WTC11 (cell line): ENCODE measurements around the gene HLTF. TPM values are rescaled to one million over a fixed set of nuclear protein-coding genes. Genes with fewer than 3 reads are reported as not detected.

Experiments
- ATF1 ChIP-seq: sonication (generic); formaldehyde crosslinking; IDR thresholded peaks from 2 replicates; pipeline ENCODE4 v1.8.1; 2023; ENCODE audit warnings: mild to moderate bottlenecking, moderate library complexity, missing genetic modification reagents
- CREM ChIP-seq: sonication (generic); formaldehyde crosslinking; IDR thresholded peaks from 2 replicates; pipeline ENCODE4 v1.8.1; 2022; ENCODE audit warnings: mild to moderate bottlenecking, missing genetic modification reagents, moderate library complexity
- E2F5 ChIP-seq: sonication (generic); formaldehyde crosslinking; IDR thresholded peaks from 2 replicates; pipeline ENCODE4 v1.8.1; 2022; ENCODE audit warnings: mild to moderate bottlenecking, moderate library complexity, missing genetic modification reagents
- ETV6 ChIP-seq: sonication (generic); formaldehyde crosslinking; IDR thresholded peaks from 2 replicates; pipeline ENCODE4 v1.8.1; 2022; ENCODE audit warnings: mild to moderate bottlenecking, missing genetic modification reagents
- GABPB1 ChIP-seq: sonication (generic); formaldehyde crosslinking; IDR thresholded peaks from 2 replicates; pipeline ENCODE4 v1.8.1; 2023; ENCODE audit warnings: mild to moderate bottlenecking, missing genetic modification reagents
- GRHL2 ChIP-seq: fragments of 250-450 bp; sonication (Bioruptor Pico); IDR thresholded peaks from 2 replicates; pipeline ENCODE4 v1.8.0; 2022; ENCODE audit warnings: mild to moderate bottlenecking, moderate library complexity; ENCODE audit not compliant: insufficient replicate concordance, severe bottlenecking
- IRF2 ChIP-seq: sonication (generic); formaldehyde crosslinking; IDR thresholded peaks from 2 replicates; pipeline ENCODE4 v1.8.0; 2022; ENCODE audit warnings: low read depth, missing genetic modification reagents, borderline replicate concordance
- MXD4 ChIP-seq: fragments of 250-450 bp; sonication (Bioruptor Pico); IDR thresholded peaks from 2 replicates; pipeline ENCODE4 v1.8.0; 2021; ENCODE audit warnings: mild to moderate bottlenecking, moderate library complexity, borderline replicate concordance
- NFATC4 ChIP-seq: fragments of 250-450 bp; sonication (Bioruptor Pico); IDR thresholded peaks from 2 replicates; pipeline ENCODE4 v1.9.0; 2021; ENCODE audit warnings: mild to moderate bottlenecking
- RELA ChIP-seq: sonication (generic); formaldehyde crosslinking; IDR thresholded peaks from 2 replicates; pipeline ENCODE4 v1.8.1; 2022; ENCODE audit warnings: missing genetic modification reagents, mild to moderate bottlenecking, borderline replicate concordance
- RORB ChIP-seq: fragments of 250-450 bp; sonication (Bioruptor Pico); IDR thresholded peaks from 2 replicates; pipeline ENCODE4 v1.9.0; 2021; ENCODE audit warnings: mild to moderate bottlenecking
- SMAD3 ChIP-seq: sonication (generic); formaldehyde crosslinking; IDR thresholded peaks from 2 replicates; pipeline ENCODE4 v1.8.0; 2022; ENCODE audit warnings: missing genetic modification reagents, mild to moderate bottlenecking, borderline replicate concordance
- SMAD4 ChIP-seq: sonication (generic); formaldehyde crosslinking; IDR thresholded peaks from 2 replicates; pipeline ENCODE4 v1.8.0; 2022; ENCODE audit warnings: mild to moderate bottlenecking, missing genetic modification reagents
- TCF7 ChIP-seq: sonication (generic); formaldehyde crosslinking; IDR thresholded peaks from 2 replicates; pipeline ENCODE4 v1.8.0; 2022; ENCODE audit warnings: mild to moderate bottlenecking, low read depth, missing genetic modification reagents, moderate library complexity
- ZBTB21 ChIP-seq: sonication (generic); formaldehyde crosslinking; IDR thresholded peaks from 2 replicates; pipeline ENCODE4 v1.8.1; 2023; ENCODE audit warnings: mild to moderate bottlenecking, missing genetic modification reagents, borderline replicate concordance
- ZMAT4 ChIP-seq: fragments of 250-450 bp; sonication (Bioruptor Pico); IDR thresholded peaks from 2 replicates; pipeline ENCODE4 v1.9.0; 2021; ENCODE audit warnings: mild to moderate bottlenecking
- ZNF121 ChIP-seq: sonication (generic); formaldehyde crosslinking; IDR thresholded peaks from 2 replicates; pipeline ENCODE4 v1.8.0; 2023; ENCODE audit warnings: missing genetic modification reagents
- ZNF219 ChIP-seq: sonication (generic); formaldehyde crosslinking; IDR thresholded peaks from 2 replicates; pipeline ENCODE4 v1.8.0; 2023; ENCODE audit warnings: missing genetic modification reagents, mild to moderate bottlenecking, borderline replicate concordance
- ZNF671 ChIP-seq: fragments of 250-450 bp; sonication (Bioruptor Pico); IDR thresholded peaks from 2 replicates; pipeline ENCODE4 v1.8.0; 2021; ENCODE audit warnings: mild to moderate bottlenecking
- ZSCAN18 ChIP-seq: fragments of 250-450 bp; sonication (Bioruptor Pico); IDR thresholded peaks from 2 replicates; pipeline ENCODE4 v2.1.2; 2022; ENCODE audit warnings: mild to moderate bottlenecking, moderate library complexity
- total RNA-seq: library from RNA; stranded (reverse); gene quantifications from 3 replicates; pipeline ENCODE4 v1.2.3, GENCODE V29; 2021
- TF ChIP-seq, protein P1 (sequence below): sonication (generic); formaldehyde crosslinking; IDR thresholded peaks from 2 replicates; pipeline ENCODE4 v1.8.1; 2023; ENCODE audit warnings: mild to moderate bottlenecking, missing genetic modification reagents, borderline replicate concordance
- TF ChIP-seq, protein P2 (sequence below): sonication (generic); formaldehyde crosslinking; IDR thresholded peaks from 2 replicates; pipeline ENCODE4 v1.8.1; 2023; ENCODE audit warnings: mild to moderate bottlenecking, missing genetic modification reagents, moderate library complexity

Gene HLTF
- total RNA-seq, 1 experiment from 2014 or later: 62.4 TPM

DNA sequence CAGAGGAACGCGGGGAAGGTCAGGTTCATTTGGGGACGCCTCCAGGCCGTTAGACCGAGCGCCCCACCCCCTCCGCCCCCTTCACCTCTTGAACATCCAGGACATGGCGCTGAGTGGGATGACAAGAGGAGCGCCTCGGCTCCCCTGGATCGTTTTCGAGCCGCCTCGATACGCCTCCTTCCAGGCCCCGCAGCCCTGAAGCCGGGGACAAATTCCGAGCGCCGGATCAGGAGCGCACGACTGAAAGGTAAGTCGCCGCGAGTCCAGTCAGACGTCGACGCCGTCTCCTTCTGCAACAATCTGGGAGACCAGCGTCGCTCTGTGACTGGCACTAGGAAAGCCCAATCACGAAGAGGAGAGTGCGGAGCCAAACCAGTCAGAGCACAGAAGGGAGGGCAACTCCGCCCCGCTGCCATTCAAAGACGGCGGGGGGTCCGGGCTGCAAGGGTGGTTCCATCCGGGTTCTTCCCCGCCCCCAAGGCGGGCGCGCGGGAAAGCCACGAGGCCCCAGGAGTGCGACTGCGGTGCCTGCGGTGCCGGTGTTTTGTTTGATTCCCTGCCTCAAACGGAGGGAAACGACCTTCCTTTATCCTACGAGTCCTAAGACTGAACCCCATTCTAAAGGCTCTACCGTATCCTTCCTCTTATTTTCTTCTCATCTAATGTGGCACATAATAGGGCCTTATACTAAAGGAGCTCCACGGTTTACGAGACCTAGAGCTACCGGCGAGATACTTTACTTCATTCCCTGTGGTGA is at the start of gene HLTF (continued):
- TF ChIP-seq, protein P1, sequence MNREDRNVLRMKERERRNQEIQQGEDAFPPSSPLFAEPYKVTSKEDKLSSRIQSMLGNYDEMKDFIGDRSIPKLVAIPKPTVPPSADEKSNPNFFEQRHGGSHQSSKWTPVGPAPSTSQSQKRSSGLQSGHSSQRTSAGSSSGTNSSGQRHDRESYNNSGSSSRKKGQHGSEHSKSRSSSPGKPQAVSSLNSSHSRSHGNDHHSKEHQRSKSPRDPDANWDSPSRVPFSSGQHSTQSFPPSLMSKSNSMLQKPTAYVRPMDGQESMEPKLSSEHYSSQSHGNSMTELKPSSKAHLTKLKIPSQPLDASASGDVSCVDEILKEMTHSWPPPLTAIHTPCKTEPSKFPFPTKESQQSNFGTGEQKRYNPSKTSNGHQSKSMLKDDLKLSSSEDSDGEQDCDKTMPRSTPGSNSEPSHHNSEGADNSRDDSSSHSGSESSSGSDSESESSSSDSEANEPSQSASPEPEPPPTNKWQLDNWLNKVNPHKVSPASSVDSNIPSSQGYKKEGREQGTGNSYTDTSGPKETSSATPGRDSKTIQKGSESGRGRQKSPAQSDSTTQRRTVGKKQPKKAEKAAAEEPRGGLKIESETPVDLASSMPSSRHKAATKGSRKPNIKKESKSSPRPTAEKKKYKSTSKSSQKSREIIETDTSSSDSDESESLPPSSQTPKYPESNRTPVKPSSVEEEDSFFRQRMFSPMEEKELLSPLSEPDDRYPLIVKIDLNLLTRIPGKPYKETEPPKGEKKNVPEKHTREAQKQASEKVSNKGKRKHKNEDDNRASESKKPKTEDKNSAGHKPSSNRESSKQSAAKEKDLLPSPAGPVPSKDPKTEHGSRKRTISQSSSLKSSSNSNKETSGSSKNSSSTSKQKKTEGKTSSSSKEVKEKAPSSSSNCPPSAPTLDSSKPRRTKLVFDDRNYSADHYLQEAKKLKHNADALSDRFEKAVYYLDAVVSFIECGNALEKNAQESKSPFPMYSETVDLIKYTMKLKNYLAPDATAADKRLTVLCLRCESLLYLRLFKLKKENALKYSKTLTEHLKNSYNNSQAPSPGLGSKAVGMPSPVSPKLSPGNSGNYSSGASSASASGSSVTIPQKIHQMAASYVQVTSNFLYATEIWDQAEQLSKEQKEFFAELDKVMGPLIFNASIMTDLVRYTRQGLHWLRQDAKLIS (CRISPR knock-in tag): 0 out of 2 replicates have a peak, but pooled peaks have one; percentile 78
- TF ChIP-seq NFATC4 (CRISPR knock-in tag): no peak
- peak; percentile 98 for TF ChIP-seq ETV6 (CRISPR knock-in tag)
- peak; percentile 66; the same call in 1 of the 2 replicates for TF ChIP-seq SMAD3
- TF ChIP-seq MXD4 (CRISPR knock-in tag): no peak
- peak; percentile 84; the same call in 1 of the 2 replicates for TF ChIP-seq ZBTB21 (CRISPR knock-in tag)
- peak; percentile 87 for TF ChIP-seq SMAD4
- no peak for TF ChIP-seq RORB
- peak; percentile 98 for TF ChIP-seq E2F5 (CRISPR knock-in tag)
- no peak for TF ChIP-seq IRF2 (CRISPR knock-in tag)
- no peak for TF ChIP-seq ZSCAN18 (CRISPR knock-in tag)
- TF ChIP-seq ATF1 (CRISPR knock-in tag): peak; percentile 81; the same call in 1 of the 2 replicates
- no peak; the same call in 1 of the 2 replicates for TF ChIP-seq ZNF671 (CRISPR knock-in tag)
- peak; percentile 85; the same call in 1 of the 2 replicates for TF ChIP-seq RELA
- no peak for TF ChIP-seq ZNF219 (CRISPR knock-in tag)
- no peak for TF ChIP-seq TCF7 (CRISPR knock-in tag)
- peak; percentile 74 for TF ChIP-seq GABPB1 (CRISPR knock-in tag)
- TF ChIP-seq, protein P2, sequence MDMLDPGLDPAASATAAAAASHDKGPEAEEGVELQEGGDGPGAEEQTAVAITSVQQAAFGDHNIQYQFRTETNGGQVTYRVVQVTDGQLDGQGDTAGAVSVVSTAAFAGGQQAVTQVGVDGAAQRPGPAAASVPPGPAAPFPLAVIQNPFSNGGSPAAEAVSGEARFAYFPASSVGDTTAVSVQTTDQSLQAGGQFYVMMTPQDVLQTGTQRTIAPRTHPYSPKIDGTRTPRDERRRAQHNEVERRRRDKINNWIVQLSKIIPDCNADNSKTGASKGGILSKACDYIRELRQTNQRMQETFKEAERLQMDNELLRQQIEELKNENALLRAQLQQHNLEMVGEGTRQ (CRISPR knock-in tag): peak; percentile 9; the same call in 1 of the 2 replicates
- no peak for TF ChIP-seq ZNF121 (CRISPR knock-in tag)
- TF ChIP-seq ZMAT4: no peak
- TF ChIP-seq GRHL2: no peak
- TF ChIP-seq CREM (CRISPR knock-in tag): peak; percentile 82
- TF ChIP-seq, all 79 proteins: peak for 47
